Endothelial cell (in vitro differentiated cells): ENCODE measurements around the gene TRABD2A. TPM values are rescaled to one million over a fixed set of nuclear protein-coding genes. Genes with fewer than 3 reads are reported as not detected.
A peak's percentile ranks its signal among the peaks of the same experiment; 100 is the strongest.
"Not testable (repeated sequence)": the region's sequence is repeated elsewhere in the genome, so short reads cannot be mapped to it uniquely, and the experiment has no call there.

Experiments
- DNase-seq: peaks from one replicate; pipeline ENCODE4 v3.0.0; 2021; ENCODE audit warnings: low spot score
- H3K27ac Mint-ChIP-seq: one replicate; pipeline ENCODE4 v1.8.0; 2021; ENCODE audit warnings: mixed read lengths, inconsistent platforms; ENCODE audit not compliant: unreplicated experiment
- H3K27me3 Mint-ChIP-seq: one replicate; pipeline ENCODE4 v1.8.0; 2021; ENCODE audit warnings: mild to moderate bottlenecking, moderate library complexity, mixed read lengths, inconsistent platforms; ENCODE audit not compliant: unreplicated experiment
- H3K36me3 Mint-ChIP-seq: one replicate; pipeline ENCODE4 v1.8.0; 2021; ENCODE audit warnings: mild to moderate bottlenecking, low read depth, mixed read lengths, inconsistent platforms; ENCODE audit not compliant: unreplicated experiment
- H3K4me1 Mint-ChIP-seq: one replicate; pipeline ENCODE4 v1.8.0; 2021; ENCODE audit warnings: mild to moderate bottlenecking, mixed read lengths, inconsistent platforms; ENCODE audit not compliant: unreplicated experiment
- H3K4me3 Mint-ChIP-seq: one replicate; pipeline ENCODE4 v1.8.0; 2021; ENCODE audit warnings: mild to moderate bottlenecking, mixed read lengths, inconsistent platforms; ENCODE audit not compliant: unreplicated experiment
- H3K9me3 Mint-ChIP-seq: one replicate; pipeline ENCODE4 v1.8.0; 2021; ENCODE audit warnings: mixed read lengths, inconsistent platforms; ENCODE audit not compliant: unreplicated experiment
- CTCF ChIP-seq: fragments of 200-600 bp; sonication (generic); IDR thresholded peaks from one replicate; pipeline ENCODE4 v1.5.0; 2021; ENCODE audit warnings: antibody characterized with exemption; ENCODE audit not compliant: unreplicated experiment
- total RNA-seq: library from RNA; stranded (reverse); fragmentation: NEBNext Ultra II Directional; extraction: Animal tissue kit (Norgen Biotek cat#: 25700); gene quantifications from one replicate; pipeline ENCODE4 v1.2.1, GENCODE V29; 2021; ENCODE audit not compliant: unreplicated experiment

The TRABD2A gene
- total RNA-seq, 1 donor from 2014 or later: 7.2 TPM

- H3K27ac Mint-ChIP-seq: no peak overlapping the region
- H3K4me1 Mint-ChIP-seq: peaks cover 5% of the 10 kb centered on the region
- peaks cover 8% of the 10 kb centered on the region for H3K36me3 Mint-ChIP-seq
- DNase-seq: no peak
- TF ChIP-seq CTCF: no peak
- H3K9me3 Mint-ChIP-seq: no peaks in the 10 kb centered on the region
- H3K4me3 Mint-ChIP-seq: peak overlapping the region; percentile 86
- H3K27me3 Mint-ChIP-seq: peaks cover 17% of the 10 kb centered on the region
These were observed 1.1 kb downstream of the TRABD2A start for GRCh38 chr2:84879584-84880394.

GRCh38 chr2:84878896-84879583 lies 1.8 kb downstream of the TRABD2A start:
- no peaks in the 10 kb centered on the region for H3K9me3 Mint-ChIP-seq
- H3K4me1 Mint-ChIP-seq: peaks cover 5% of the 10 kb centered on the region
- H3K4me3 Mint-ChIP-seq: no peak overlapping the region
- H3K27ac Mint-ChIP-seq: no peak overlapping the region
- no peak for DNase-seq
- peaks cover 17% of the 10 kb centered on the region for H3K27me3 Mint-ChIP-seq
- H3K36me3 Mint-ChIP-seq: peaks cover 14% of the 10 kb centered on the region
- no peak for TF ChIP-seq CTCF

GRCh38 chr2:84878459-84878858 lies 2.4 kb downstream of the TRABD2A start:
- Mint-ChIP-seq H3K27me3 (peaks cover 17% of the 10 kb centered on the region), H3K9me3 (no peaks in the 10 kb centered on the region), H3K4me3 (no peak overlapping the region), H3K27ac (no peak overlapping the region), H3K4me1 (peaks cover 5% of the 10 kb centered on the region), H3K36me3 (peaks cover 14% of the 10 kb centered on the region)
- no peak for TF ChIP-seq CTCF
- DNase-seq: no peak

- Mint-ChIP-seq H3K27ac (no peak overlapping the region), H3K27me3 (peaks cover 15% of the 10 kb centered on the region), H3K36me3 (peaks cover 14% of the 10 kb centered on the region), H3K9me3 (no peaks in the 10 kb centered on the region), H3K4me1 (peaks cover 3% of the 10 kb centered on the region), H3K4me3 (no peak overlapping the region)
- no peak for DNase-seq
- no peak for TF ChIP-seq CTCF
These were observed 4.5 kb downstream of the TRABD2A start for GRCh38 chr2:84876369-84876768.

GRCh38 chr2:84875619-84876018 lies 5.3 kb downstream of the TRABD2A start:
- H3K27ac Mint-ChIP-seq, H3K4me3 Mint-ChIP-seq, H3K9me3 Mint-ChIP-seq, H3K4me1 Mint-ChIP-seq, DNase-seq: not testable (repeated sequence)
- peaks cover 14% of the 10 kb centered on the region for H3K36me3 Mint-ChIP-seq
- H3K27me3 Mint-ChIP-seq: peaks cover 16% of the 10 kb centered on the region
